Measurements from ENCODE around the gene CFHR2. TPM values are rescaled to one million over a fixed set of nuclear protein-coding genes. Genes with fewer than 3 reads are reported as not detected.

CFHR2 gene
- total RNA-seq, 1 experiment from 2014 or later = not detected

DNA sequence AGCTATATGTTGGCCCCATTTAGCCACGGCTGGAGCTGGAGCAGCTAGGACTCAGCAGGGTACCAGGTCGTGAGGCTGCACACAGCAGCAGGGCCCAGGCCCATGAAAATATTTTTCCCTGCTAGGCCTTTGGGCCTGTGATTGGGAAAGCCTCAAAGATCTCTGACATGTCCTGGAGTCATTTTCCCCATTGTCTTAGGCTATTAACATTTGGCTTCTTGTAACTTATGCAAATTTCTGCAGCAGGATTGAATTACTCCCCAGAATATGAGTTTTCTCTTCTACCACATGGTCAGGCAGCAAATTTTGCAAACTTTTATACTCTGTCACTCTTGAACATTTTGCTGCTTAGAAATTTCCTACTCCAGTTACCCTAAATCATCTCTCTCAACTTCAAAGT lies 11.2 kb downstream of the CFHR2 start:
- Mint-ChIP-seq H3K27ac (ENCODE audit: unreplicated experiment) (no peak overlapping the region), H3K4me1 (ENCODE audit: low read depth, unreplicated experiment) (no peaks in the 10 kb centered on the region), H3K9me3 (ENCODE audit: unreplicated experiment) (peaks cover 11% of the 10 kb centered on the region), H3K4me3 (ENCODE audit: unreplicated experiment) (no peak overlapping the region), H3K27me3 (ENCODE audit: insufficient read depth, unreplicated experiment) (no peaks in the 10 kb centered on the region), H3K36me3 (ENCODE audit: insufficient read depth, unreplicated experiment) (no peaks in the 10 kb centered on the region)
- TF ChIP-seq, protein P1, sequence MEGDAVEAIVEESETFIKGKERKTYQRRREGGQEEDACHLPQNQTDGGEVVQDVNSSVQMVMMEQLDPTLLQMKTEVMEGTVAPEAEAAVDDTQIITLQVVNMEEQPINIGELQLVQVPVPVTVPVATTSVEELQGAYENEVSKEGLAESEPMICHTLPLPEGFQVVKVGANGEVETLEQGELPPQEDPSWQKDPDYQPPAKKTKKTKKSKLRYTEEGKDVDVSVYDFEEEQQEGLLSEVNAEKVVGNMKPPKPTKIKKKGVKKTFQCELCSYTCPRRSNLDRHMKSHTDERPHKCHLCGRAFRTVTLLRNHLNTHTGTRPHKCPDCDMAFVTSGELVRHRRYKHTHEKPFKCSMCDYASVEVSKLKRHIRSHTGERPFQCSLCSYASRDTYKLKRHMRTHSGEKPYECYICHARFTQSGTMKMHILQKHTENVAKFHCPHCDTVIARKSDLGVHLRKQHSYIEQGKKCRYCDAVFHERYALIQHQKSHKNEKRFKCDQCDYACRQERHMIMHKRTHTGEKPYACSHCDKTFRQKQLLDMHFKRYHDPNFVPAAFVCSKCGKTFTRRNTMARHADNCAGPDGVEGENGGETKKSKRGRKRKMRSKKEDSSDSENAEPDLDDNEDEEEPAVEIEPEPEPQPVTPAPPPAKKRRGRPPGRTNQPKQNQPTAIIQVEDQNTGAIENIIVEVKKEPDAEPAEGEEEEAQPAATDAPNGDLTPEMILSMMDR (IDR thresholded peaks at IDR 0.05; ENCODE audit: insufficient read depth in 1 of 2, low read depth in 1 of 2, low read length in 1 of 2, severe bottlenecking in 1 of 2, unreplicated experiment in 1 of 2) = no peak
- ChIA-PET POLR2A (no interaction called here), CTCF (no interaction called here)
- intact Hi-C loops (cut with micrococcal nuclease; ENCODE audit: unreplicated experiment) = no loop called here
- H3K4me1 ChIP-seq = no peaks in the 10 kb centered on the region
- DNase-seq = no peak
- H3K36me3 ChIP-seq (ENCODE audit: control insufficient read depth, insufficient read depth, low read length) = no peaks in the 10 kb centered on the region
- no TSS peak for BruUV-seq (replicated peaks)
- H3K4me3 ChIP-seq (ENCODE audit: low read depth, low read length) = no peak overlapping the region
- H3K27me3 ChIP-seq (replicated peaks; ENCODE audit: control insufficient read depth, insufficient read depth, low read length) = no peaks in the 10 kb centered on the region
- H3K9me3 ChIP-seq = no peaks in the 10 kb centered on the region

DNA sequence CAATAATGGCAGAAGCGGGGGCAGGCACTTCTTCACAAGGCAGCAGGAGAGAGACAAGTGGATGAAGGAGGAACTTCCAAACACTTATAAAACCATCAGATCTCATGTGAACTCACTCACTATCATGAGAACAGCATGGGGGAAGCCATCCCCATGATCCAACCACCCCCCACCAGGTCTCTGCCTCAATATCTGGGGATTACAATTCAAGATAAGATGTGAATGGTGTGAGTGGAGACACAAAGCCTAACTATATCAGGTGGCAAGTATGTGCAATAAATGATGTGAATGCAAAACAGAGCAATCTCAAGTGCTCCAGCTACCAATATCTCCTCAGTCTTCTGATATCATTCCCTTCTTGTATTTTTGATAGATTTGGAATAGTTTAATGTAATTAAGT lies 12.4 kb downstream of the CFHR2 start:
- H3K4me3 ChIP-seq (ENCODE audit: low read depth, low read length) = no peak overlapping the region
- Mint-ChIP-seq H3K36me3 (ENCODE audit: insufficient read depth, unreplicated experiment) (no peaks in the 10 kb centered on the region), H3K4me1 (ENCODE audit: low read depth, unreplicated experiment) (no peaks in the 10 kb centered on the region), H3K27ac (ENCODE audit: unreplicated experiment) (no peak overlapping the region), H3K4me3 (ENCODE audit: unreplicated experiment) (no peak overlapping the region), H3K9me3 (ENCODE audit: unreplicated experiment) (peaks cover 11% of the 10 kb centered on the region), H3K27me3 (ENCODE audit: insufficient read depth, unreplicated experiment) (no peaks in the 10 kb centered on the region)
- TF ChIP-seq, protein P1 (IDR thresholded peaks at IDR 0.05; ENCODE audit: insufficient read depth in 1 of 2, low read depth in 1 of 2, low read length in 1 of 2, severe bottlenecking in 1 of 2, unreplicated experiment in 1 of 2) = no peak
- H3K27me3 ChIP-seq (replicated peaks; ENCODE audit: control insufficient read depth, insufficient read depth, low read length) = no peaks in the 10 kb centered on the region
- no peaks in the 10 kb centered on the region for H3K36me3 ChIP-seq (ENCODE audit: control insufficient read depth, insufficient read depth, low read length)
- POLR2A ChIA-PET = no interaction called here
- CTCF ChIA-PET = no interaction called here
- no peaks in the 10 kb centered on the region for H3K9me3 ChIP-seq
- no peak for DNase-seq
- no TSS peak for BruUV-seq (replicated peaks)
- intact Hi-C loops (cut with micrococcal nuclease; ENCODE audit: unreplicated experiment) = no loop called here
- no peaks in the 10 kb centered on the region for H3K4me1 ChIP-seq

DNA sequence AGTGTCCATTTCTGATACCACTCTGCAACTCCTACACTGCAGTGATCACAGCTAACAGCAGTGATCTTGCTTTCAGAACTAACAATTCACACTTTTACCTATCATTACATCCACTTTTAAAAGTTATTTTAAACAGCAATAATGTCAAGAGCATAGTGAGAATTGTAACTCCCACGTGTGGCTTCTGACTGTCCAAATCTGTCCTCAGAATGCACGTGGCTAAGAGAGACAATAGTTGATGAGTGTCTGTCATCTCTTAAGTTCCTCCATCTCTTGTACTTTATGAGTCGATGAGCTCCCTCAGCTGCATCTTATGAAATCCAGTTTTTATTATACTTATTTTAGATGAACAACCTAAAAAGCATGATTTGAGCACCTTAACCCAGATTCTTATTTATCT lies 17.3 kb downstream of the CFHR2 start:
- ChIA-PET POLR2A (no interaction called here), CTCF (no interaction called here)
- BruUV-seq (replicated peaks) = no TSS peak

More for the DNA sequence above, 17.3 kb downstream of the CFHR2 start:
- Mint-ChIP-seq H3K27ac (ENCODE audit: unreplicated experiment) (no peak overlapping the region), H3K4me1 (ENCODE audit: low read depth, unreplicated experiment) (no peaks in the 10 kb centered on the region), H3K9me3 (ENCODE audit: unreplicated experiment) (no peaks in the 10 kb centered on the region), H3K36me3 (ENCODE audit: insufficient read depth, unreplicated experiment) (no peaks in the 10 kb centered on the region), H3K4me3 (ENCODE audit: unreplicated experiment) (no peak overlapping the region), H3K27me3 (ENCODE audit: insufficient read depth, unreplicated experiment) (no peaks in the 10 kb centered on the region)
- no peak for DNase-seq
- Histone ChIP-seq H3K9me3 (no peaks in the 10 kb centered on the region), H3K4me1 (no peaks in the 10 kb centered on the region), H3K4me3 (ENCODE audit: low read depth, low read length) (no peak overlapping the region), H3K27me3 (replicated peaks; ENCODE audit: control insufficient read depth, insufficient read depth, low read length) (no peaks in the 10 kb centered on the region), H3K36me3 (ENCODE audit: control insufficient read depth, insufficient read depth, low read length) (no peaks in the 10 kb centered on the region)
- TF ChIP-seq, protein P1 (IDR thresholded peaks at IDR 0.05; ENCODE audit: insufficient read depth in 1 of 2, low read depth in 1 of 2, low read length in 1 of 2, severe bottlenecking in 1 of 2, unreplicated experiment in 1 of 2) = no peak
- intact Hi-C loops (cut with micrococcal nuclease; ENCODE audit: unreplicated experiment) = no loop called here
